OCI-LY1 (cell line): ENCODE results near the gene TPM1.

ENCODE experiments used
- EZH2 ChIP-seq: fragments of 200-600 bp; sonication (generic), shearing (Covaris generic); IDR thresholded peaks from 2 replicates; pipeline ENCODE4 v1.8.0; 2017; ENCODE audit warnings: borderline replicate concordance, mixed run types, mild to moderate bottlenecking, antibody characterized with exemption, low read length, moderate library complexity, mixed read lengths
- TF ChIP-seq, protein P1 (sequence below): fragments of 200-600 bp; sonication (generic), shearing (Covaris generic); IDR thresholded peaks from 2 replicates; pipeline ENCODE4 v1.5.1; 2017; ENCODE audit warnings: mild to moderate bottlenecking, antibody characterized with exemption, low read length, moderate library complexity, mixed read lengths

GRCh38 chr15:63000706-63001105 is 41.8 kb upstream of the TPM1 start:
- TF ChIP-seq, protein P1, sequence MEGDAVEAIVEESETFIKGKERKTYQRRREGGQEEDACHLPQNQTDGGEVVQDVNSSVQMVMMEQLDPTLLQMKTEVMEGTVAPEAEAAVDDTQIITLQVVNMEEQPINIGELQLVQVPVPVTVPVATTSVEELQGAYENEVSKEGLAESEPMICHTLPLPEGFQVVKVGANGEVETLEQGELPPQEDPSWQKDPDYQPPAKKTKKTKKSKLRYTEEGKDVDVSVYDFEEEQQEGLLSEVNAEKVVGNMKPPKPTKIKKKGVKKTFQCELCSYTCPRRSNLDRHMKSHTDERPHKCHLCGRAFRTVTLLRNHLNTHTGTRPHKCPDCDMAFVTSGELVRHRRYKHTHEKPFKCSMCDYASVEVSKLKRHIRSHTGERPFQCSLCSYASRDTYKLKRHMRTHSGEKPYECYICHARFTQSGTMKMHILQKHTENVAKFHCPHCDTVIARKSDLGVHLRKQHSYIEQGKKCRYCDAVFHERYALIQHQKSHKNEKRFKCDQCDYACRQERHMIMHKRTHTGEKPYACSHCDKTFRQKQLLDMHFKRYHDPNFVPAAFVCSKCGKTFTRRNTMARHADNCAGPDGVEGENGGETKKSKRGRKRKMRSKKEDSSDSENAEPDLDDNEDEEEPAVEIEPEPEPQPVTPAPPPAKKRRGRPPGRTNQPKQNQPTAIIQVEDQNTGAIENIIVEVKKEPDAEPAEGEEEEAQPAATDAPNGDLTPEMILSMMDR, result no peak
- no peak for TF ChIP-seq EZH2
